Endothelial cell of umbilical vein (primary cell): ENCODE results near the gene RNU6-9. TPM values are rescaled to one million over a fixed set of nuclear protein-coding genes. Genes with fewer than 3 reads are reported as not detected.

Source experiments
- BruUV-seq: library from RNA; stranded (reverse); fragments of 400-500 nt; replicated peaks from 2 replicates; lab custom pipeline; 2021; lab: Mats Ljungman, UMichigan
- CTCF ChIA-PET: fragments of 300-600, 350-600 bp; sonication (Branson Sonifier 250); formaldehyde crosslinking; loops from one replicate; lab custom pipeline; 2021; ENCODE audit warnings: antibody characterized with exemption, inconsistent platforms; lab: Charles Lee
- POLR2A ChIA-PET: fragments of 300-600, 350-600 bp; sonication (Branson Sonifier 250); formaldehyde crosslinking; loops from one replicate; lab custom pipeline; 2021; ENCODE audit warnings: antibody characterized with exemption, inconsistent platforms; lab: Charles Lee
- DNase-seq: peaks from one replicate; pipeline ENCODE4 v3.0.0-alpha.2; 2011; ENCODE audit warnings: low read depth, low spot score
- FAIRE-seq: peaks from 2 replicates; lab custom pipeline; 2011; peaks lifted over from hg19 to GRCh38; lab: Jason Lieb, UNC
- H2AFZ ChIP-seq: 2 replicates; pipeline ENCODE4 v1.6.0; 2012; ENCODE audit warnings: low read depth, low read length, control low read depth, inconsistent platforms
- H3K27ac ChIP-seq: 2 replicates; pipeline ENCODE4 v1.5.1; 2011; ENCODE audit warnings: low read depth, mild to moderate bottlenecking, control low read depth, low read length, moderate library complexity; ENCODE audit not compliant: insufficient read depth
- H3K27me3 ChIP-seq, 2 experiments: 2 replicates each; pipeline versions ENCODE4 v1.6.0 to v1.6.1; 2011; ENCODE audit warnings: low read length in 2 of 2, mixed read lengths in 1 of 2; ENCODE audit not compliant: control insufficient read depth in 2 of 2, insufficient read depth in 2 of 2
- H3K36me3 ChIP-seq, 2 experiments: 2 replicates in 1 of 2; 3 replicates in 1 of 2; pipeline ENCODE4 v1.5.1; 2011; ENCODE audit warnings: low read length in 2 of 2, mild to moderate bottlenecking in 1 of 2, moderate library complexity in 1 of 2; ENCODE audit not compliant: control insufficient read depth in 2 of 2, insufficient read depth in 2 of 2; ENCODE audit errors: extremely low read depth in 1 of 2
- H3K4me1 ChIP-seq: 3 replicates; pipeline ENCODE4 v1.5.1; 2011; ENCODE audit warnings: mild to moderate bottlenecking, low read length; ENCODE audit not compliant: control insufficient read depth, insufficient read depth; ENCODE audit errors: extremely low read depth
- H3K4me2 ChIP-seq: 2 replicates; pipeline ENCODE4 v1.6.1; 2011; ENCODE audit warnings: low read length, control low read depth, mixed read lengths; ENCODE audit not compliant: insufficient read depth
- H3K4me3 ChIP-seq, 3 experiments: fragments of 200-600 bp in 1 of 3; sonication (generic), shearing (Covaris generic) in 1 of 3; replicated peaks in 1 of 3; 2 replicates each; pipeline ENCODE4 v1.5.1; 2011 to 2016; ENCODE audit warnings: control low read depth in 3 of 3, low read length in 3 of 3, mild to moderate bottlenecking in 2 of 3, inconsistent platforms in 1 of 3, low read depth in 1 of 3, moderate library complexity in 1 of 3; ENCODE audit not compliant: insufficient read depth in 1 of 3
- H3K79me2 ChIP-seq: 2 replicates; pipeline ENCODE4 v1.6.0; 2012; ENCODE audit warnings: low read length, inconsistent platforms; ENCODE audit not compliant: control insufficient read depth, insufficient read depth
- H3K9ac ChIP-seq: replicated peaks from 2 replicates; pipeline ENCODE3; 2011; ENCODE audit warnings: low read length, control low read depth; ENCODE audit not compliant: insufficient read depth; ENCODE audit errors: extremely low read depth
- H3K9me1 ChIP-seq: replicated peaks from 3 replicates; pipeline ENCODE4 v1.6.0; 2011; ENCODE audit warnings: mild to moderate bottlenecking, low read length; ENCODE audit not compliant: control insufficient read depth, insufficient read depth; ENCODE audit errors: extremely low read depth
- H3K9me3 ChIP-seq: replicated peaks from 2 replicates; pipeline ENCODE4 v1.5.1; 2012; ENCODE audit warnings: low read length, inconsistent platforms; ENCODE audit not compliant: control insufficient read depth, insufficient read depth
- H4K20me1 ChIP-seq: replicated peaks from 2 replicates; pipeline ENCODE3; 2011; ENCODE audit warnings: mild to moderate bottlenecking, low read length; ENCODE audit not compliant: control insufficient read depth, insufficient read depth; ENCODE audit errors: extremely low read depth
- EZH2 ChIP-seq: IDR thresholded peaks from 2 replicates; pipeline ENCODE4 v1.6.1; 2012; ENCODE audit warnings: borderline replicate concordance, low read depth, mild to moderate bottlenecking, moderate library complexity, low read length, inconsistent platforms; ENCODE audit not compliant: severe bottlenecking
- FOS ChIP-seq: IDR thresholded peaks from 2 replicates; pipeline ENCODE4 v1.6.1; 2011; ENCODE audit warnings: mild to moderate bottlenecking, low read length, moderate library complexity, borderline replicate concordance; ENCODE audit not compliant: insufficient read depth
- GATA2 ChIP-seq: IDR thresholded peaks from 2 replicates; pipeline ENCODE4 v1.7.0; 2011; ENCODE audit warnings: low read depth, mild to moderate bottlenecking, moderate library complexity, mixed read lengths, low read length; ENCODE audit not compliant: insufficient read length, insufficient read depth
- JUN ChIP-seq: IDR thresholded peaks from 2 replicates; pipeline ENCODE4 v1.6.1; 2011; ENCODE audit warnings: borderline replicate concordance, low read depth; ENCODE audit not compliant: insufficient read length, insufficient read depth
- MYC ChIP-seq: IDR thresholded peaks from one replicate; pipeline ENCODE4 v1.6.1; 2011; ENCODE audit warnings: mild to moderate bottlenecking, low read depth, low read length
- POLR2A ChIP-seq: IDR thresholded peaks from 2 replicates; pipeline ENCODE4 v1.6.1; 2012; ENCODE audit warnings: low read depth, mild to moderate bottlenecking, control low read depth, low read length
- POLR2AphosphoS5 ChIP-seq: IDR thresholded peaks from 2 replicates; pipeline ENCODE4 v1.6.1; 2012; ENCODE audit warnings: low read depth, mild to moderate bottlenecking, control low read depth, low read length, moderate library complexity; ENCODE audit not compliant: insufficient read depth
- dilution Hi-C: fragments of 300-500 bp; cut with MboI; formaldehyde crosslinking; loops from one replicate; pipeline ENCODE4 v1.15.0; 2019; ENCODE audit warnings: low sequenced_read_pairs; ENCODE audit not compliant: extremely low pct_ligation_motif_present
- intact Hi-C: fragments of 100-400 bp; cut with micrococcal nuclease; formaldehyde crosslinking; loops from one replicate; pipeline ENCODE4 v1.10.0; 2022
- polyA plus RNA-seq, 4 experiments: library from polyadenylated mRNA; depleted of rRNA in 3 of 4; stranded (reverse) in 3 of 4; unstranded in 1 of 4; fragments of >200 nt; gene quantifications; 2 replicates each; pipeline versions ENCODE4 v1.2.1 to v1.2.3, GENCODE V29; 2011 to 2012; ENCODE audit warnings: missing spikeins in 1 of 4
- small RNA-seq: library from RNA; depleted of rRNA; stranded (forward); fragments of <200 nt; gene quantifications from one replicate; pipeline ENCODE3, GENCODE V24; 2012; ENCODE audit warnings: low replicate concordance, low read depth; ENCODE audit not compliant: insufficient read depth, insufficient read length
- total RNA-seq: library from RNA; stranded (reverse); gene quantifications from 2 replicates; pipeline ENCODE4 v1.2.3, GENCODE V29; 2021
- TF ChIP-seq, protein P1 (sequence below): IDR thresholded peaks from 2 replicates; pipeline ENCODE4 v1.6.1; 2011; ENCODE audit not compliant: insufficient read depth, insufficient read length
- TF ChIP-seq, protein P2 (sequence below), 2 donors: IDR thresholded peaks; 1 replicate in 1 of 2; 2 replicates in 1 of 2; pipeline ENCODE4 v1.5.1; 2011; ENCODE audit warnings: low read length in 2 of 2, mild to moderate bottlenecking in 2 of 2, moderate library complexity in 2 of 2, control low read depth in 1 of 2, inconsistent platforms in 1 of 2, low read depth in 1 of 2; ENCODE audit not compliant: insufficient read depth in 1 of 2; ENCODE audit errors: extremely low read depth in 1 of 2

The RNU6-9 gene
- total and polyA plus RNA-seq, 2 donors (not counting 3 experiments of a cell fraction or from before 2014, with no cell fraction given): not detected

DNA sequence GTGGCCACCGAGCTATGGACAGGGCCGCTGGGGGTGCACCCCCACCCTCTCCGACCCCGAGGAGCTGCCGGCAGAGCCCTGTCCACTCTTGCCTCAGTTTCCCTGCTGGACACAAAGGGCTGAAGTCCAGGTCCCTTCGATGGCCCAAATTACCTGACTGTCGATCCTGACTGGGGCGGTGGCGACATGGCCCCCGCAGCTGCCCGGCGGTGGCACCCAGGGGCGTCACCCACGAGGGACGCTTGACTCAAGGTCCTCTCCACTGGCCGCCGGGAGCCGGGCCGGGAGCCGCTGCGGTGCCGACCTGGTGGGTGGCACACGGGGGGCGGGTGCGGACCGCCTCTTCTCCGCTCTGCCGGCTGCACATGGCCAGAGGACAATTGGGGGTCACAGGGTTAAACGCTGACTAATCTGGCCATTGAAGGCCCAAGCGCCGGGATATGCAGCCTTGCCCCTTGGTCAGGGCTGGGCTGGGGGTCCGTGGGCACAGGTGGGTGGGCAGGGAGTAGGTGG lies 48.9 kb downstream of the RNU6-9 start:
- no peaks in the 10 kb centered on the region for H4K20me1 ChIP-seq
- H2AFZ ChIP-seq: no peak overlapping the region
- H3K9me3 ChIP-seq: no peaks in the 10 kb centered on the region
- POLR2A ChIA-PET: no interaction called here
- no peaks in the 10 kb centered on the region for H3K36me3 ChIP-seq
- no peak overlapping the region for H3K4me2 ChIP-seq
- intact Hi-C loops (no loop called here), dilution Hi-C loops (no loop called here)
- no peak overlapping the region for H3K9ac ChIP-seq
- no TSS peak for BruUV-seq
- H3K9me1 ChIP-seq: no peaks in the 10 kb centered on the region
- CTCF ChIA-PET: no interaction called here
- no peak overlapping the region for H3K27ac ChIP-seq
- peaks cover 2% of the 10 kb centered on the region for H3K79me2 ChIP-seq
- TF ChIP-seq GATA2 (no peak), POLR2A (no peak), POLR2AphosphoS5 (no peak), FOS (no peak), JUN (no peak), MYC (no peak), EZH2 (no peak)
- TF ChIP-seq, protein P1, sequence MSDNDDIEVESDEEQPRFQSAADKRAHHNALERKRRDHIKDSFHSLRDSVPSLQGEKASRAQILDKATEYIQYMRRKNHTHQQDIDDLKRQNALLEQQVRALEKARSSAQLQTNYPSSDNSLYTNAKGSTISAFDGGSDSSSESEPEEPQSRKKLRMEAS: no peak
- TF ChIP-seq, protein P2, sequence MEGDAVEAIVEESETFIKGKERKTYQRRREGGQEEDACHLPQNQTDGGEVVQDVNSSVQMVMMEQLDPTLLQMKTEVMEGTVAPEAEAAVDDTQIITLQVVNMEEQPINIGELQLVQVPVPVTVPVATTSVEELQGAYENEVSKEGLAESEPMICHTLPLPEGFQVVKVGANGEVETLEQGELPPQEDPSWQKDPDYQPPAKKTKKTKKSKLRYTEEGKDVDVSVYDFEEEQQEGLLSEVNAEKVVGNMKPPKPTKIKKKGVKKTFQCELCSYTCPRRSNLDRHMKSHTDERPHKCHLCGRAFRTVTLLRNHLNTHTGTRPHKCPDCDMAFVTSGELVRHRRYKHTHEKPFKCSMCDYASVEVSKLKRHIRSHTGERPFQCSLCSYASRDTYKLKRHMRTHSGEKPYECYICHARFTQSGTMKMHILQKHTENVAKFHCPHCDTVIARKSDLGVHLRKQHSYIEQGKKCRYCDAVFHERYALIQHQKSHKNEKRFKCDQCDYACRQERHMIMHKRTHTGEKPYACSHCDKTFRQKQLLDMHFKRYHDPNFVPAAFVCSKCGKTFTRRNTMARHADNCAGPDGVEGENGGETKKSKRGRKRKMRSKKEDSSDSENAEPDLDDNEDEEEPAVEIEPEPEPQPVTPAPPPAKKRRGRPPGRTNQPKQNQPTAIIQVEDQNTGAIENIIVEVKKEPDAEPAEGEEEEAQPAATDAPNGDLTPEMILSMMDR (IDR thresholded peaks at IDR 0.05; ENCODE audit: extremely low read depth in 1 of 2, insufficient read depth in 1 of 2, low read depth in 1 of 2, low read length in 2 of 2): no peak
- H3K4me3 ChIP-seq: no peak overlapping the region
- no peak for FAIRE-seq
- peaks cover 19% of the 10 kb centered on the region for H3K4me1 ChIP-seq
- no peak for DNase-seq
- no peaks in the 10 kb centered on the region for H3K27me3 ChIP-seq

Small RNA genes lying within 50 kb of the gene (small RNA-seq; reads per million reads assigned to genes)
- gene RNU6-9: 1.1 reads per million

Other genes with a start within 250 kb of the RNU6-9 start
- gene RNF126, start 230.3 kb upstream of the RNU6-9 start, total RNA-seq: 58.4 and 61.3 TPM in 2 replicates
- 19.2 and 20.5 TPM in 2 replicates for gene RNF126, start 230.3 kb upstream of the RNU6-9 start, polyA plus RNA-seq
- gene FSTL3, start 217.1 kb upstream of the RNU6-9 start, total RNA-seq: 19.9 and 30.3 TPM in 2 replicates
- gene FSTL3, start 217.1 kb upstream of the RNU6-9 start, polyA plus RNA-seq: 45.2 and 70.7 TPM in 2 replicates
- not detected in 2 replicates for gene PRSS57, start 198.0 kb upstream of the RNU6-9 start, total RNA-seq
- not detected in 2 replicates for gene PRSS57, start 198.0 kb upstream of the RNU6-9 start, polyA plus RNA-seq
- gene PALM, start 184.5 kb upstream of the RNU6-9 start, total RNA-seq: 24.2 and 31.8 TPM in 2 replicates
- 3.9 and 5.7 TPM in 2 replicates for gene PALM, start 184.5 kb upstream of the RNU6-9 start, polyA plus RNA-seq
- not detected in 2 replicates for gene MISP, start 142.4 kb upstream of the RNU6-9 start, total RNA-seq
- not detected in 2 replicates for gene MISP, start 142.4 kb upstream of the RNU6-9 start, polyA plus RNA-seq
- 607 and 623 TPM in 2 replicates for gene PTBP1, start 96.0 kb upstream of the RNU6-9 start, total RNA-seq
- 382 and 465 TPM in 2 replicates for gene PTBP1, start 96.0 kb upstream of the RNU6-9 start, polyA plus RNA-seq
- gene PLPPR3, start 71.5 kb upstream of the RNU6-9 start, total RNA-seq: 0.76 and 1.2 TPM in 2 replicates
- 1.1 and 2.0 TPM in 2 replicates for gene PLPPR3, start 71.5 kb upstream of the RNU6-9 start, polyA plus RNA-seq
- not detected in 2 replicates for gene AZU1, start 65.6 kb upstream of the RNU6-9 start, total RNA-seq
- gene AZU1, start 65.6 kb upstream of the RNU6-9 start, polyA plus RNA-seq: 0.12 TPM in 1 of 2 replicates, not detected in the other
- not detected in 2 replicates for gene PRTN3, start 52.5 kb upstream of the RNU6-9 start, total RNA-seq
- not detected in 2 replicates for gene PRTN3, start 52.5 kb upstream of the RNU6-9 start, polyA plus RNA-seq
- gene ELANE, start 41.2 kb upstream of the RNU6-9 start, total RNA-seq: not detected in 2 replicates
- not detected in 2 replicates for gene ELANE, start 41.2 kb upstream of the RNU6-9 start, polyA plus RNA-seq
- 0.40 TPM in 1 of 2 replicates, not detected in the other for gene CFD, start 33.8 kb upstream of the RNU6-9 start, total RNA-seq
- 0.25 and 0.53 TPM in 2 replicates for gene CFD, start 33.8 kb upstream of the RNU6-9 start, polyA plus RNA-seq
- gene MED16, start 297 bp upstream of the RNU6-9 start, total RNA-seq: 54.7 and 63.1 TPM in 2 replicates
- gene MED16, start 297 bp upstream of the RNU6-9 start, polyA plus RNA-seq: 66.5 and 96.6 TPM in 2 replicates
- 49.6 and 53.9 TPM in 2 replicates for gene R3HDM4, start 19.7 kb downstream of the RNU6-9 start, total RNA-seq
- gene R3HDM4, start 19.7 kb downstream of the RNU6-9 start, polyA plus RNA-seq: 51.8 and 70.6 TPM in 2 replicates
- not detected in 2 replicates for gene KISS1R, start 23.8 kb downstream of the RNU6-9 start, total RNA-seq
- not detected in 2 replicates for gene KISS1R, start 23.8 kb downstream of the RNU6-9 start, polyA plus RNA-seq
- gene ARID3A, start 32.6 kb downstream of the RNU6-9 start, total RNA-seq: 10.8 and 13.2 TPM in 2 replicates
- 5.4 and 7.6 TPM in 2 replicates for gene ARID3A, start 32.6 kb downstream of the RNU6-9 start, polyA plus RNA-seq
- 54.8 and 74.7 TPM in 2 replicates for gene WDR18, start 90.9 kb downstream of the RNU6-9 start, total RNA-seq
- 102 and 151 TPM in 2 replicates for gene WDR18, start 90.9 kb downstream of the RNU6-9 start, polyA plus RNA-seq
- gene GRIN3B, start 106.9 kb downstream of the RNU6-9 start, total RNA-seq: 0.69 and 0.82 TPM in 2 replicates
- gene GRIN3B, start 106.9 kb downstream of the RNU6-9 start, polyA plus RNA-seq: 0.43 and 0.81 TPM in 2 replicates
- 142 and 147 TPM in 2 replicates for gene TMEM259, start 127.6 kb downstream of the RNU6-9 start, total RNA-seq
- gene TMEM259, start 127.6 kb downstream of the RNU6-9 start, polyA plus RNA-seq: 297 and 430 TPM in 2 replicates
- gene RNU6-2, start 128.0 kb downstream of the RNU6-9 start, total RNA-seq: not detected in 2 replicates
- gene RNU6-2, start 128.0 kb downstream of the RNU6-9 start, polyA plus RNA-seq: not detected in 2 replicates
- gene CNN2, start 133.1 kb downstream of the RNU6-9 start, total RNA-seq: 280 and 286 TPM in 2 replicates
- gene CNN2, start 133.1 kb downstream of the RNU6-9 start, polyA plus RNA-seq: 185 and 207 TPM in 2 replicates
- 9.8 and 11.0 TPM in 2 replicates for gene ABCA7, start 146.6 kb downstream of the RNU6-9 start, total RNA-seq
- 4.9 and 5.7 TPM in 2 replicates for gene ABCA7, start 146.6 kb downstream of the RNU6-9 start, polyA plus RNA-seq
- 10.4 and 12.5 TPM in 2 replicates for gene ARHGAP45, start 173.7 kb downstream of the RNU6-9 start, total RNA-seq
- gene ARHGAP45, start 173.7 kb downstream of the RNU6-9 start, polyA plus RNA-seq: 6.9 and 7.5 TPM in 2 replicates
- 252 and 272 TPM in 2 replicates for gene POLR2E, start 201.9 kb downstream of the RNU6-9 start, total RNA-seq
- gene POLR2E, start 201.9 kb downstream of the RNU6-9 start, polyA plus RNA-seq: 344 and 394 TPM in 2 replicates
- 445 and 469 TPM in 2 replicates for gene GPX4, start 210.5 kb downstream of the RNU6-9 start, total RNA-seq
- 1,136 and 1,398 TPM in 2 replicates for gene GPX4, start 210.5 kb downstream of the RNU6-9 start, polyA plus RNA-seq